ENCODE measurements around the gene SEMA4F. TPM values are rescaled to one million over a fixed set of nuclear protein-coding genes. Genes with fewer than 3 reads are reported as not detected.

SEMA4F gene
- total RNA-seq, 1 donor from 2014 or later, result 5.5 TPM

GRCh38 chr2:74719066-74719465 is 65.0 kb downstream of the SEMA4F start:
- no peak overlapping the region for H3K27ac Mint-ChIP-seq

GRCh38 chr2:74721316-74721715 is 67.3 kb downstream of the SEMA4F start:
- H3K4me3 Mint-ChIP-seq (ENCODE audit: low read depth), result no peak overlapping the region
- no peak for DNase-seq (ENCODE audit: low spot score)
- peaks cover 12% of the 10 kb centered on the region for H3K27me3 Mint-ChIP-seq (ENCODE audit: low read depth)
- no peak overlapping the region for H3K27ac Mint-ChIP-seq
- intact Hi-C loops (cut with micrococcal nuclease), result no loop called here
- no peaks in the 10 kb centered on the region for H3K4me1 Mint-ChIP-seq (ENCODE audit: low read depth)
- H3K9me3 Mint-ChIP-seq, result no peaks in the 10 kb centered on the region
- no peaks in the 10 kb centered on the region for H3K36me3 Mint-ChIP-seq (ENCODE audit: low read depth)

More at GRCh38 chr2:74719066-74719465, 65.0 kb downstream of the SEMA4F start:
- no peaks in the 10 kb centered on the region for H3K9me3 Mint-ChIP-seq
- no peak for DNase-seq (ENCODE audit: low spot score)
- peaks cover 8% of the 10 kb centered on the region for H3K4me1 Mint-ChIP-seq (ENCODE audit: low read depth)
- no peak overlapping the region for H3K4me3 Mint-ChIP-seq (ENCODE audit: low read depth)
- H3K27me3 Mint-ChIP-seq (ENCODE audit: low read depth), result peaks cover 16% of the 10 kb centered on the region
- H3K36me3 Mint-ChIP-seq (ENCODE audit: low read depth), result no peaks in the 10 kb centered on the region
- intact Hi-C loops (cut with micrococcal nuclease), result loop anchor here (5.0 kb wide), 1 partner anchor 128 kb away; no protein-coding TSS in a partner anchor

GRCh38 chr2:74724496-74724895 is 70.4 kb downstream of the SEMA4F start:
- H3K4me1 Mint-ChIP-seq (ENCODE audit: low read depth), result no peaks in the 10 kb centered on the region
- no peak overlapping the region for H3K4me3 Mint-ChIP-seq (ENCODE audit: low read depth)
- no peaks in the 10 kb centered on the region for H3K9me3 Mint-ChIP-seq
- no peak for DNase-seq (ENCODE audit: low spot score)
- no peaks in the 10 kb centered on the region for H3K36me3 Mint-ChIP-seq (ENCODE audit: low read depth)
- peaks cover 25% of the 10 kb centered on the region for H3K27me3 Mint-ChIP-seq (ENCODE audit: low read depth)
- intact Hi-C loops (cut with micrococcal nuclease), result no loop called here
- no peak overlapping the region for H3K27ac Mint-ChIP-seq

GRCh38 chr2:74725287-74725686 is 71.2 kb downstream of the SEMA4F start:
- intact Hi-C loops (cut with micrococcal nuclease), result no loop called here
- no peak for DNase-seq (ENCODE audit: low spot score)
- no peak overlapping the region for H3K27ac Mint-ChIP-seq

GRCh38 chr2:74728842-74729241 is 74.8 kb downstream of the SEMA4F start:
- intact Hi-C loops (cut with micrococcal nuclease), result no loop called here
- H3K36me3 Mint-ChIP-seq (ENCODE audit: low read depth), result no peaks in the 10 kb centered on the region

More at GRCh38 chr2:74725287-74725686, 71.2 kb downstream of the SEMA4F start:
- no peaks in the 10 kb centered on the region for H3K9me3 Mint-ChIP-seq
- no peaks in the 10 kb centered on the region for H3K4me1 Mint-ChIP-seq (ENCODE audit: low read depth)
- no peak overlapping the region for H3K4me3 Mint-ChIP-seq (ENCODE audit: low read depth)
- peaks cover 22% of the 10 kb centered on the region for H3K27me3 Mint-ChIP-seq (ENCODE audit: low read depth)
- no peaks in the 10 kb centered on the region for H3K36me3 Mint-ChIP-seq (ENCODE audit: low read depth)

GRCh38 chr2:74730530-74730929 is 76.5 kb downstream of the SEMA4F start:
- no peak overlapping the region for H3K4me3 Mint-ChIP-seq (ENCODE audit: low read depth)
- H3K36me3 Mint-ChIP-seq (ENCODE audit: low read depth), result no peaks in the 10 kb centered on the region
- peaks cover 6% of the 10 kb centered on the region for H3K4me1 Mint-ChIP-seq (ENCODE audit: low read depth)
- peaks cover 27% of the 10 kb centered on the region for H3K27me3 Mint-ChIP-seq (ENCODE audit: low read depth)
- intact Hi-C loops (cut with micrococcal nuclease), result no loop called here
- H3K27ac Mint-ChIP-seq, result no peak overlapping the region
- H3K9me3 Mint-ChIP-seq, result no peaks in the 10 kb centered on the region
- no peak for DNase-seq (ENCODE audit: low spot score)

More at GRCh38 chr2:74728842-74729241, 74.8 kb downstream of the SEMA4F start:
- DNase-seq (ENCODE audit: low spot score), result no peak
- Mint-ChIP-seq H3K27me3 (ENCODE audit: low read depth) (peaks cover 27% of the 10 kb centered on the region), H3K9me3 (no peaks in the 10 kb centered on the region), H3K4me1 (ENCODE audit: low read depth) (no peaks in the 10 kb centered on the region), H3K4me3 (ENCODE audit: low read depth) (no peak overlapping the region), H3K27ac (no peak overlapping the region)

Other genes with a start within 250 kb of the SEMA4F start
- 1.6 and 1.9 TPM in 2 replicates for gene C2orf81, start 232.6 kb upstream of the SEMA4F start, total RNA-seq
- gene WDR54, start 232.5 kb upstream of the SEMA4F start, total RNA-seq, result 76.7 and 78.0 TPM in 2 replicates
- 2.2 and 3.9 TPM in 2 replicates for gene RTKN, start 212.3 kb upstream of the SEMA4F start, total RNA-seq
- gene INO80B, start 199.2 kb upstream of the SEMA4F start, total RNA-seq, result 45.2 and 48.5 TPM in 2 replicates
- gene WBP1, start 195.8 kb upstream of the SEMA4F start, total RNA-seq, result 38.6 and 40.7 TPM in 2 replicates
- gene MOGS, start 188.9 kb upstream of the SEMA4F start, total RNA-seq, result 83.2 and 86.4 TPM in 2 replicates
- gene MRPL53, start 181.6 kb upstream of the SEMA4F start, total RNA-seq, result 102 and 110 TPM in 2 replicates
- 25.1 and 26.9 TPM in 2 replicates for gene CCDC142, start 171.2 kb upstream of the SEMA4F start, total RNA-seq
- 35.1 and 35.9 TPM in 2 replicates for gene TTC31, start 171.2 kb upstream of the SEMA4F start, total RNA-seq
- gene LBX2, start 154.6 kb upstream of the SEMA4F start, total RNA-seq, result 1.6 and 2.2 TPM in 2 replicates
- 36.5 and 39.7 TPM in 2 replicates for gene PCGF1, start 146.6 kb upstream of the SEMA4F start, total RNA-seq
- gene TLX2, start 139.8 kb upstream of the SEMA4F start, total RNA-seq, result 0.82 and 0.92 TPM in 2 replicates
- 0.39 and 0.94 TPM in 2 replicates for gene DQX1, start 128.0 kb upstream of the SEMA4F start, total RNA-seq
- 155 TPM in 2 replicates for gene AUP1, start 124.5 kb upstream of the SEMA4F start, total RNA-seq
- gene HTRA2, start 124.3 kb upstream of the SEMA4F start, total RNA-seq, result 61.5 and 64.1 TPM in 2 replicates
- gene LOXL3, start 100.3 kb upstream of the SEMA4F start, total RNA-seq, result 1.7 and 2.1 TPM in 2 replicates
- 41.0 and 41.4 TPM in 2 replicates for gene DOK1, start 99.5 kb upstream of the SEMA4F start, total RNA-seq
- gene M1AP, start 5.9 kb upstream of the SEMA4F start, total RNA-seq, result not detected in 2 replicates
- 102 TPM in 2 replicates for gene HK2, start 179.9 kb downstream of the SEMA4F start, total RNA-seq